ENCODE measurements around the gene SRGAP3.

SRGAP3 gene

DNA sequence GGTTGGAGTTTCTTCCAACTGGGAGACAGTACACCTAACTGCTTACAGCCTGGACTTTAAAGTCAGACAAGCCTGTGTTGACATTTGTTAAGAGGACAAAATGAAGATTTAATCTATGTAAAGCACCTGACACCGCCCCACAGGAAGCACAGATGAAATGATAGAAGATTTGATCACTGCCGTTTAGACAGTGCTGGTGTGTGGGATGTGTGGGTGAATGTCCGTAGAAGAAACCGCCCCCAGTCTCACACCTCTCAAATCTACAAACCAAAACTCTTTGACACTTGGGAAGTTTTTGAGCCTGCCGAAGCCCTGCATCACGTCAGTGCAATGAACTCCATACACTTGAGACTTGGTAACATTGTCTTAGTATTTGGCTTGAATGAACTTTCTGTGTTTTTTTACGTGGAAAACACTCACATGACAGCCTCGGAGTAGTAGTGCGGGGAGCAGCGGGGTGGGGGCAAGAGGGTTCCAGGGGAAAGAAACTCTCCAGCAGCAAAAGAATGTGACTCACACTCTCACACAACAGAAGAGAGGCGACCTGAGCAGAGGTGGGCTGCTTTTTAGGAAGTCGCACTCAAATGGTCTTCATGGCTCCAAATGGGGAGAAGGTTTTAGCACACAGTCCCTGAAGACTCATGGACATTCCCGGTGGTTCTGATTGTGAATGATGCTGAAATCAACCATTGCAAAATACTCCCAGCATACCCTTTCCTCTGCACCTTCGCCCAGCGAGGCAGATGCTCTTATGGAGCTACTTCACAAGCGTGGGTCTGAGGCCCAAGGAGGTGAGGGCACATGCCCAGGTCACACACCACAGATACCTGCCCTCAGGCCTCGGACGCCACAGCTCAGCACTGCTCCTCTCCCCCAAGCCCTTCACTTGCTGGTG, 79.2 kb downstream of the SRGAP3 start:
- DNase-seq: no peak

DNA sequence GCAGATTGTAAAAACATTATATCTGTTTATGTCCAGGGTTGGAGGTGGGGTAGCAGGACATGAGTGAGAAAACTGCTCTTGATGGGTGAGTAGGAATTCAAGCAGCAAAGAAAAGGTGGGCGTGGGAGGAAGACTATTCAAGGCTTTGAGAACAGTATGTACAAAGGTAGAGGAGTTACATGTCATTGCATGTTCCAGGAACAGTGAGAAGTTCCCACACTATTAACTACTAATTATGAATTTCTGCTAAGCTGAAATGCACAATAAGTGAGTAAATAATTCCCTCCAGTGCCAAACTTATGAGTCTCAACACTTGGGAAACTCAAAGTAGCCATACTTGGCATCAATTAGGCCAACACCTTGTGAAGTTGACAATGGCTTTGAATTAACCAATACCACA, 80.1 kb downstream of the SRGAP3 start:
- DNase-seq: no peak

DNA sequence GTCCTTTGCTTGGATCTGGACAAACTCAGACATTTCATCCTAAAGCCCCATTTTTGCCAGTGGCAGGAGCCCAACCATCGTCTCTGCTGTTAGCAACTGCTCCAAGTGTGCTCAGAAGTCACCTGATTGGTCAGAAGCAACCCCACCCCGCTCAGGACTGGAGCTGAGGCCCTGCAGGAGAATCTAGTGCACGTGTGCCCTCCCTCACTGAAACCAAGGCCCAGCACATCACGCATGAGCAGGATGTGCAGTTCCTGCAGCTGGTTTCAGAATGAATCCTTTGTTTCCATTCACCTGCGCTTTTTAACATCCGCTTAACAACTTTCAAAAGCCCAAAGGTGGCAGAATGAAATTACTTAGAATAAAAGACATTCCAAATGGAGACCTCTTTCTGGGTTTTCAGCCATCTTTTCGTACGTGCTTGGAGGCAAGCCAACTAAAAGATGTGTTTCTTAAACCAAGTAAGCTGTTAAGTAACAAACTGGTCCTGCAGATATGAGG, 81.2 kb downstream of the SRGAP3 start:
- no peak for DNase-seq

DNA sequence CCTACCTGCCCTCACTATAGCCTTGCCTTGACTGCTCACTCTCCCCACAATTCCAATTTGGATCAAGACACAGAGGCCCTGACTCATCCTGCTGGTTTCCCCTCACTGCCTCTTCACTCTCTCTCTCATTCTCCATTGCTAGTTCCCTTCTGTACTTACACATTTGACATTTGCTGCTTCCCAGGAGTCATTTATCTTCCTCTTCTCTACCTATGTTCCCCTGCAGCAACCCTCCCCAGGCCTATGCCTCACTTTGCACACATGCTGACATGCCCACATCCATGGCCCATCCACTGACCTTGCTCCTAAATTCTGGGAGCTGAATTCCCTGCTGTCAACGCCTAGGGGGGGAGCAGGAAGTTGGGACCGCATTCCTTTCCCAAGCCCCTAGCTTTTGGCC, 82.2 kb downstream of the SRGAP3 start:
- no peak for DNase-seq

DNA sequence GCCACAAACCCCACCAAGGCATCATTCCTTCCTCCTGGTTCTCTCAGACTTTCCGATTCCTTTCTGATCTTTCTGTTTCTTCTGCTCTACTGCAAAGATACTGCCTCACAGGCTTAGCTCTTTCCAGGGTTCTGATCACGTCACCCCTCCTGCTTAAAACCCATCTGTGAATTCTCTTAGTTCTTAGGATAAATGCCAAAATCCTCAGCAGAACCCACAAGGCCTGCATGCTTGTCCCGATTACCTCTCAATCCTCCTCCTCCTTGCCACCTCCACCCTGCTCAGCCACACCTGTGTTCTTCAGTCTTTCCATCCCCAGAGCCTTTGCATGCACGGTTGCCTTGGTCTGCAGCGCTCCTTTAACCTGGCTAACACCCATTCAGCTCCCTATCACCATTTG, 84.0 kb downstream of the SRGAP3 start:
- DNase-seq: no peak

DNA sequence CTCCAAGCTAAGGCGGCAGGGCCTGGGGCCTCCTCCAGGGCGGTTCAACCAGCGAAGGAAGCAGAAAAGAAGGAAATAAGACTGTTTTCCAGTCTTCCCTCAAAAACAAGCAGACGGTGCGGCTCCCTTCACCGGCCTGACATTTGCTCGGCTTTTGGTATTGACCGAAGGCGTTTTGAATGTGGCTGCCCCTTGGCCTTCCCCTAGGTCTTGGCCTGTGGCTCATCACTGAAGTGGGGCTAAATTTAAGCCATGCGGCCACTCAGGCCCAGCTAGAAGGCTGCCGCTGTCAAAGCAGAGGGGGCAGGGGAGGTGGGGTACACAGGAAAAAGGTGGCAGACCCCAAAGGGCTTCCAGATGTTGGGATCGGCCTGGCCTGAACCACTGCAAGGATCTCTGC, 86.2 kb downstream of the SRGAP3 start:
- DNase-seq: no peak

DNA sequence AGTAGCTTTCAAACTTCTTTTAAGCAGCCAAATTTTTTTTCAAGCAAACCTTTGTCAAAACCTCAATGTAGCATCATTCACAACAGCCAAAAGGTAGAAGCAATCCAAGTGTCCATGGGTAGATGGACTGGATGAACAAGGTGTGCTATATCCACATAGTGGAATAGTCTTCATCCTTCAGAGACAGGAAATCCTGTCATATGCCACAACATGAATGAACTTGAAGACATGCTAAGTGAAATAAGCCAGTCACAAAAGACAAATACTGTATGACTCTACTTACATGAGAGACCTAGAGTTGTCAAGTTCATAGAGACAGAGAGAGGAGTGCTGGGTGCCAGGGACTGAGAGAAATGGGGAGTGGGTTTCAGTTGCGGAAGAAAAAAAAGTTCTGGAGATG, 87.6 kb downstream of the SRGAP3 start:
- no peak for DNase-seq

DNA sequence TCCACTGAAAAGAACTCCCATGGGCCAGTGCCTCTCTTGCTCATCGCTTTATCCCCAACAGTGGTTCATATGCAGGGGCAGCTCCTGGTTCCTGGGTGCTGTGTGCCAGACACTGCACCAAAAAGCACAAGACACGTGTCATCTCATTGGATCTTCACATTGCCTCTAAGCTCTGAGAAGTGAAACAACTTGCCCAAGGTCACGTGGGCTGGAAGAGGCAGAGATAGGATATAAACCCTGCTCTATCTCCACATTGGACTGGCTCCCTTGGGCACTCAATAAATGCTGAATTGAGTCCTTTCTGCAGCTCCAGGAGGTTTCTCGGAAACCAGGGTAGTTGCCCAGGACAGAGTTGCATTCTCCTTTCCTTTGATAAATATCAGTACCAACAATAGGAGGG, 88.1 kb downstream of the SRGAP3 start:
- no peak for DNase-seq

DNA sequence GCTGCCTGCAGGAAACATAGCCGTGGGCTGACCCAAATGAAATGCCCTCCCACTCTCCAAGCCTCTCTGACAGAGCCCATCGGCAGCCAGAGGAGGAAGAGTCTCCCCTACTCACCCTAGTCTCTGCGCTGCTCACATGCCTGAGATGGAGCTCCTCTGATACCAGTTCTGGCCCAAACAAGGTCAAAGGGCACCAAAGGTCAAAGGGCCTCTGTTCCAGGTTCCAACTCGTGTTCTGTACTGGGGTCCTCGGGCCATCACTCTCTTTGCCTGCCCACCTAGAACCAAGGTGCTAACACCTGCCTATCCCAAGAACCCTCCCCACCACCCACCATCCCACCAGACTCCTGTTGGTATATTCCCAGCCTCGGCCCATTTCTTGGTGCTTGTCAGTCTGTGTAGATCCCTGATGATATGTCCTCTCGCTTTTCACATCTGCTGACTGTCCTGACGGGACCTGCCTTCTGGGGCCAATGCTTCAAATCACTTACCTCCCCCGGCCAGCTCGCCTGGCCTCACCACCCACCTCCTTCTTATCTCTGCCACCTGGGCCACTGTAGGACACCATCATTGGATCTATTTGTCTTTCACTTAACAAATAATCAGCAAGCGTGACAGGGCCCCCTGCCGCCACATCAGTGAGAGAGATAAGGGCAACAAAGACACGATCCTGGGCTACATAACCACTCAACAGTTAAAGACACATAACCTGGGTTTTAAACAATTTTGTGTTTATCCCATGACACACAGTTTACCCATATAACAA, 90.4 kb downstream of the SRGAP3 start:
- DNase-seq: no peak

DNA sequence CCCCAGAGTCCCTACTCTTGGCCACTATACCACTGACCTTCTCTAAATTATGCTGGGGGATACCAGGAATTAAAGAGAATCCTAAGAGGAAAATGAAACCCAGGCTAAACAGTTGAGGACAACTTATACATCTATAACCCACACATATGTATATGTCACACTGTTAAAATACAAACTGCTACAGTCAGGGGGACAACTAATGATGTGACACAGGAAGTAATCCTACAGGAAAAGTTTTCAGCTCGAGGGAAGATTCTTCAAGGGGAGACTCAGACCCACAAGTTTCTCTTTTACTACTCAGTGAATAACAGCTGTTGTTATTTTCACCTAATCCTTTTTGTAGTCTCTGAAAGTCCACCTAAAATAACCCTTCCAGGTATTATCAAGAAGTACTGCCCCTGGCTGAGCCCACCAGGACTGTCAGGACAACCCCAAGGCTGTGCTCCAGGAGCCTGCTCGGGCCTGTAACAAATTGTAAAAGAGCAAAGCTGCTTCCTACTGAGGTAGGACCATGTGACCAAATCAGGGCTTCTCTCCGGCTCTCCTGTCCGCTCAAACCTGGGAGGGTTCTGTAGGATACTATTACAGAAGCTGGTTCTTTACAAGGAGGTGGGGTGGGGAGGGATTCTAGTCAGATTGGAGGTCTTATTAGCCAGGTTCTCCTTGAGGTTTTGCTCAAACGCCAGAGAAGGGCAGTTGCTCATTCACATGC, 91.6 kb downstream of the SRGAP3 start:
- no peak for DNase-seq

DNA sequence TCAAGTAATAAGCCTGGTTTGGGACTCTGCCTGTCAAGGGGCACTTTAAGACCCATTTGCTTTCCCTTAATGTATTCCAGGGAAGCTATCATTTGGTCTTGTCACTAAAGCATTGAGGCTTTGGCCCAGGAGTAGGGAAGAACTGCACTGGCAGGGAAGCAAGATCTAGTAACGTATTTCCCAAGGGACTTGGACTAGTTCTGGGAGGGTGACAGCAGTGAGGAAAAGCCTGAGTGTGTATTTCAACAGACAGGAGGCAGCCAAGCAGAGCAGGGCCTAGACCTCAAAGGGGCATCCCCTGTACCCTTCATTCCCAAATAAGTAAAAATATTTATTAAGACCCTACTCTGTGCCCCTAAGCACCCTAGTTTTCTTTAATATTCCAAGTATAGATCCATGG, 92.8 kb downstream of the SRGAP3 start:
- DNase-seq: no peak

DNA sequence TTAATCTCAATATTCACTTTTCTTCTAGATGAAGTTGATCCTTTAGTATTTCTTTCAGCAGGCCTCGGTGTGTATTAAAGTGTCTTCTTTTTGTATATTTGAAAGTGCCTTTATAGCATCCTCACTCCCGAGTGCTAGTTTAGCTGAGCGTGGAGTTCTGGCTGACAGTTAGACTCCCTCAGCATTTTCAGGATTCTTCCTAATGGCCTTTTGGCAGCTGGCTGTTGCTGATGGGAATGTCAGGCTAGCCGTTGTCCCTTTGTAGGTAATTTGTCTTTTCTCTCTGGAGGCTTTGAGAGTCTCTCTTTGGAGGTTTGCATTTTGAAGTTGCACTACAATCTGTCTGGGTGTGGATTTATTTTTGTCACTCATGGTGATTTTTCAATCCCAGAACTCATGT, 94.4 kb downstream of the SRGAP3 start:
- DNase-seq: no peak

DNA sequence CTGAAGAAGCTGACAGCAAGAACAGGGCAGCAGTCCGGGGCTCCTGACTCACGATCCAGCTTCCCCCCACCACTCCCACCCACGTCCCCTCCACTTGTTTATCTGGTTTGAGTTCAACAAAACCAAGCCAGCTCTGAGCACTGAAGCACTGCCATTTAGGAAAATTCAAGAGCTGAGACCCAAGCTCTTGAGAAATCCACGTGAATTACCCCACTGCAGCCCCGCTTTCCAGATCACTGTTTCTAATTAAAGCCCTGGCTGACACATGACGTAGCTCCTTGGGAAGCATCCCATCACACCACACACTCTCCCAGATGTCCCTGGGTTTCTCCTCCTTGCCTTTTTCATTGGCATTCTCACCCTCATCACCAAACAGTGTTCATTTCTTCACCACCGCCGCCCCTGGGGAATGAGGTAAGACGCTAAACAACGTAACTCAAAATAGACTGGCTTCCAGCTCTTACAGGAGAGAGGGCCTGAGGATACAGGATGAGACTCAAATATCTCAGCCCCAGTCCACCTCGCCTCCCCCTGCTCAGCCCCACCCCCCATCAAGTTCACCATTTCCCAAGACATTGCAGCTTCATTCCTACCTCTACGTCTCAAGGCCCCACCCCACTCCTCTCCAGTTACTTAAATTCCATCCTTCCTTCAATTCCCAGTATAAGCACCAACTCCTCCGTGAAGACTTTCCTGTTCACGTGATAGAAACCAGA, 95.4 kb downstream of the SRGAP3 start:
- no peak for DNase-seq

DNA sequence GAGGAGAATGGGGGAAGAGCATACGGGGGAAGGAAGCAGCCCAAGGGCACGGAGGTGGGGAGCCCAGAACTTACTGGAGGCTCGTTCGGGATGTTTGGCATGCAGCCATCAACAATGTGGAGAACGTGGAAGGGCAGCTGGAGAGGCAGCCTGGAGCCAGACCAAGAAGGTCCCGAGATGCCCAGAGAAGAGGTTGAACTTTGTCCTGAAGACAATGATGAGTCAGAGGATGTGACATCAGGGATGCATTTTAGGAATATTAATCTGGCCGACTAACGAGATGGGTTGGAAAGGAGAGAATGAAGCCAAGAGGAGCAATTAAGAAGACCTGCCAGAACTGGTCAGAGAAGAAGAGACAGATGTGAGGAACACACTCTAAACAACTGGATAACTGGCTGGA, 98.2 kb downstream of the SRGAP3 start:
- no peak for DNase-seq

DNA sequence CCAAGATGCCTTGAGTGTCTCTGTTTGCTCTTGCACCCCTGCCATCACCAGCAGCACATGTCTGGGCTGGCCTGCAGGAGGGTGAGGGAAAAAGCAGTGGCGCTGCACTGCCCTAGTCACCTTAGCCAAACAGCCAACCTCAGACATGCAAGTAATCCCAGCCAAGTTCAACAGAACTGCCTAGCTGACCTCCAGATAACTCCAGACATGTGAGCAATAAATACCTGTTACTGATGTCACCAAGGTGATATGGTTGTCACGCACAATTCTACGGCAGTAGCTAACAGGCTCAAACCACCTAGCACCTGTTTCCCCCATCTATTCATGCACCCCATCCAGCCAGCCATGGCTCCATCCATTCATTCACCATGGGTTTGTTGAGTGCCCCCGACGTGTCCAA, 99.9 kb downstream of the SRGAP3 start:
- DNase-seq: no peak

DNA sequence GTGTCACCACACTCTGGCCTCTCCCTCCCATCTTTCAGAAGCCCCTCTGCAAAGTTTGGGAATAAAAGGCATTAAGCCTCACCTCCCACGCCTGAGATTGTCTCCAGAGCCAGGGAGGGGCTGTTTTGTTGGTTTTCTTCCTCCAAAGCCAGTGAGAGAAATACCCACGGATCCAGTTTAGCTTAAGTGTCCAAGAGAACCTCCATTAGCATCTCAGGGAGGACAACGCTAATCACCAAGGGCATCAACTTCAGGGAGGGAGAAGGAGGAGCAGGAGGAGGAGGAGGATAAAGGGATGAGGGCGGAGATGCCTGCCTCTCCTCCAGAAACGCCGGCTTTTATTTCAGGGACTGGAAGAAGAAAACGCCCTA, 101.6 kb downstream of the SRGAP3 start:
- no peak for DNase-seq

DNA sequence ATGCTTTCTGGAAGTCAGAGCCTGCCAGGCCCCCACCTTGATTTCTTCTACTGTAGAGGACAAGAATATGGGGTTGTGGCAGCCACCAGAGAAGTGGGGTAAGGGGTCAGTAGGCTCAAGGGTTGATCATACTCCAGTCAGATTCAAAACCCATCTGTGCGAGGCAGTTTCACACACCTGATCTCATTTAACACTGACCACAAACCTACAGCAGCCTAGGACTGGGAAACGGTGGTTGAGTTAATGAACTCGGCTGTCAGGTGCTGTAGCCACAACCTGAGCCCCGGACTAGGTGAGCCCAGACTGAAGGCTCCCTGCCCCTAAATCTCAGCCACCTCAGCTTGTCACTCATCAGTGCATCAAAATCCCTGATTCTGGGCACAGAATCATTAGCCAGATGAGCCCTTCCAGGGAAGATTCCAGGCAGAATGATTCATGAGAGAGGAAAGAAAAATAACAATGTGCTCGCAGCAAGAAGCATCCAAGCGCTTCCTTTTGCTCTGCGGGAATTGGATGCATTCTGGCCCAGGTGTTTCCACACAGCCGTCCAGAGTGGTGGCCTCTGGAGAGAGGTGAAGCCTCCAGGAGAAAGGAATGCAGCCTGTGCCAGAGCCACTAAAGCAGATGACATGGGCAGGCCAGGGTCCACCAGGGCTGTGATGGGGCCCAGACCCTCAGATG, 102.1 kb downstream of the SRGAP3 start:
- no peak for DNase-seq

DNA sequence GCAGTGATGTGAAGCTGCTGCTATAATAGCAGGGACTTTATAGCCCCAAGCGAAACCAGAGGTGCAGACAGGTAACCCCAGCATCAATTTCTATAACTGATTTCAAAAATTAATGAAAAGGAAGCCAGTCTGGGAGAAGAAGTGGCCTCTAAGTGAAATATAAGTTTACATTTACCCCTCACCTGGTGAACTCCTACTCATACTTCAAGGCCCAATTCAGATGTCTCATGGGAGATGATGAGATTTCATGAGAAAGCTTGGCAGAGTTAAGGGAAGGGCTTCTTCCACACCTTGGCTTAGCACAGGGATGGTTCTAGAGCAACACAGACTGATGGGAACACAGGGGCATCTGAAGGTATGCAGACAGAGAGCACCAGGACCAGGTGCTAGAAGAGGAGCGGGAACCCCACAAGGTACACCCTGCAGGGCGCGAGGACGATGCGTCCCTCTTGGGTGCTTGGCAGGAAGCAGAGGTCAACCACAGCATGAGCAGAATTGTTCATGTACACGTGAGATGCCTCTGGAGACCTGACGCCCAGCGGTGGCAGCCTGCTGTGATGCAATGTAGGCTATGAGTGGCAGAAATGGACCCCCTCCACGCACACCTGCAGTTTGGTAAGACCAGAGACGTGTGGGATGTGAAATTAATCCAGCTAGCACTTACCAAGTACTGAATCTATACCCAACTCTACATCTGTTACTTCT, 102.9 kb downstream of the SRGAP3 start:
- no peak for DNase-seq

DNA sequence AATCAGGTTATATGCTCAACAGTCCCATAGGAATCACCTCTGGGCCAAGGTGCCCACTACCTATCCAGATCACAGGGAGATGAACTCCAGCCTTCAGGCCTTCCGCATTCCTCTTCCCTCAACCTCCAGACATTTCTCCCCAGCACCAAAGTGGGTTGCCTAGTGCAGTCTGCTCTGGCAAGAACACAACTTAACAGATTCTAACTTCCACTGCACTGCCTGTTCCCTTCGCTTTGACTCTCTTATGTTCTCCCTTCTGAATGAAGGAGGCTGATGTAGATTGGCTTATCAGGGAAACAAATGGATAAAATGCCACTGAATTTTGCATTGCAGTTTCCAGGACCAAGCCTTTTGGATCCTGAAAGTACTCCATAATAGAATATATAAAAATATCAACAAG, 106.3 kb downstream of the SRGAP3 start:
- DNase-seq: no peak

DNA sequence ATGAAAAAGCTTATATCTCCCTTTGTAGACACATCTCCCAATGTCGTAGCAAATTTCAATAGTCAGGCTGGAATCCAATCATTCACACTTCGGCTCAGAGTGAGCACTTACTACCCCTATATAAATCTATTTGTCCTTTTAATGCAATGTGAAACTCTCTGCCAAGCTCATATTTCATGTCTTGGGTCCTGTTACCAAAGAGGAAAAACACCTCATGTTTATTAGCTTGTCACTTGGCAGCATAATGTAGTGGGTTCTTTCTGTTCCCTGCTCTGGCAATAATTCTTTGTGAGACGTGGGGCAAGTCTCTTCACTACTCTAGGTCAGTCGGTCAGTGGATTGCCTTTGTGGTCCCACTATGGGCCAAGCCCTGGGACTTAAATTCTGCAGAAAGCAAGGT, 107.1 kb downstream of the SRGAP3 start:
- no peak for DNase-seq

DNA sequence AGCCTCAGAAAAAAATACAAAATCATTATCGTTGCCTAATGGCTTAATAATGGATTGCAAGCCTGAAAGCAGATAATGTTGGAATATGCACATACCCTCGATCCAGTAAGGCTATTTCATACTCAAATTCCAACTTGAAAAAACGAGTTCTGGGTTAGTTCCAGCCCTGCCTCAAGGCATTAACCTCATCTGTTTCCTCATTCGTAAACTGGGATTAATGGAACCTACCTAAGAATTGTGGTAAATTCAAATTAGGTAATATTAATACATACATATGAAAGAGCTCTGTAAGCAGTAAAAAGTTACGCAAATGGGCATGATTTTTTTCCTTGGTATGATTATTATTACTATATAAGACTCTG, 107.5 kb downstream of the SRGAP3 start:
- DNase-seq: no peak

DNA sequence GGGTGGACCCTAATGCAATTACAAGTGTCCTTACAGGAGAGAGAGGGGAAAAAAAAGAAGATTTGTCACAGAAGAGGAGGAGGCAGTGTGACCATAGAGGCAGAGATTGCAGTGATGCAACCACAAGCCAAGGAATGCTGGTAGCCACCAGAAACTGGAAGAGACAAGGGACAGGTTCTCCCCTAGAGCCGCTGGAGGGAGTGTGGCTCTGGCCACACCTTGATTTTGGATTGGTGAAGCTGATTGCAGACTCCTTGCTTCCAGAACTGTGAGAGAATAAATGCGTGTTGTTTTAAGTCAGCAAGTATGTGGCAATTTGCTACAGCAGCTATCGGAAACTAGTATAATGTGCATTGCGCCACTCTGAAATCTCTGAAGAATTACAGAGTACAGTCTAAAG, 110.1 kb downstream of the SRGAP3 start:
- DNase-seq: no peak

All from NCI-H2171 (cell line).